ENCODE data around the gene DGKK. TPM values are rescaled to one million over a fixed set of nuclear protein-coding genes. Genes with fewer than 3 reads are reported as not detected.

The DGKK gene
- total RNA-seq, 4 donors from 2014 or later = 0.16 TPM; not detected in 3

GRCh38 chrX:50456712-50457484 is 13.7 kb downstream of the DGKK start:
- 65% methylated on average over 6 of the region's 6 CpGs; no CpG with 5 or more reads in 1 of the 2 donors for WGBS, 2 donors (ENCODE audit: low coverage in 1 of 2)
- no peaks in the 10 kb centered on the region for H3K9me3 ChIP-seq
- intact Hi-C loops (cut with DNase I; ENCODE audit: low total_unique reads) = no loop called here

GRCh38 chrX:50452782-50453181 is 17.8 kb downstream of the DGKK start:
- intact Hi-C loops (cut with DNase I; ENCODE audit: low total_unique reads) = no loop called here

More at GRCh38 chrX:50456712-50457484, 13.7 kb downstream of the DGKK start:
- no peaks in the 10 kb centered on the region for H3K27me3 ChIP-seq
- H3K4me1 ChIP-seq = no peaks in the 10 kb centered on the region
- TF ChIP-seq CTCF (IDR thresholded peaks at IDR 0.05) (no peak), POLR2AphosphoS5 (IDR thresholded peaks at IDR 0.05) (no peak), EP300 (IDR thresholded peaks at IDR 0.05; ENCODE audit: low read depth) (no peak), POLR2A (IDR thresholded peaks at IDR 0.05) (no peak)
- H3K4me3 ChIP-seq = no peak overlapping the region
- DNase-seq = no peak
- no peaks in the 10 kb centered on the region for H3K36me3 ChIP-seq
- in situ Hi-C loops (cut with MboI; ENCODE audit: low pct_ligation_motif_present in 1 of 4, low pct_unique_long_range_greater_than_20kb in 1 of 4, low sequenced_read_pairs in 3 of 4) = no loop called here
- H3K27ac ChIP-seq = no peak overlapping the region

GRCh38 chrX:50450324-50450723 is 20.3 kb downstream of the DGKK start:
- no peak overlapping the region for H3K27ac ChIP-seq
- TF ChIP-seq POLR2AphosphoS5 (IDR thresholded peaks at IDR 0.05) = no peak
- TF ChIP-seq POLR2A (IDR thresholded peaks at IDR 0.05) = no peak

More at GRCh38 chrX:50452782-50453181, 17.8 kb downstream of the DGKK start:
- Histone ChIP-seq H3K27me3 (no peaks in the 10 kb centered on the region), H3K4me3 (no peak overlapping the region), H3K27ac (no peak overlapping the region), H3K36me3 (no peaks in the 10 kb centered on the region), H3K4me1 (no peaks in the 10 kb centered on the region), H3K9me3 (no peaks in the 10 kb centered on the region)
- no peak for DNase-seq
- TF ChIP-seq POLR2A (IDR thresholded peaks at IDR 0.05) (no peak), CTCF (IDR thresholded peaks at IDR 0.05) (no peak), EP300 (IDR thresholded peaks at IDR 0.05; ENCODE audit: low read depth) (no peak), POLR2AphosphoS5 (IDR thresholded peaks at IDR 0.05) (no peak)
- in situ Hi-C loops (cut with MboI; ENCODE audit: low pct_ligation_motif_present in 1 of 4, low pct_unique_long_range_greater_than_20kb in 1 of 4, low sequenced_read_pairs in 3 of 4) = no loop called here

DNA sequence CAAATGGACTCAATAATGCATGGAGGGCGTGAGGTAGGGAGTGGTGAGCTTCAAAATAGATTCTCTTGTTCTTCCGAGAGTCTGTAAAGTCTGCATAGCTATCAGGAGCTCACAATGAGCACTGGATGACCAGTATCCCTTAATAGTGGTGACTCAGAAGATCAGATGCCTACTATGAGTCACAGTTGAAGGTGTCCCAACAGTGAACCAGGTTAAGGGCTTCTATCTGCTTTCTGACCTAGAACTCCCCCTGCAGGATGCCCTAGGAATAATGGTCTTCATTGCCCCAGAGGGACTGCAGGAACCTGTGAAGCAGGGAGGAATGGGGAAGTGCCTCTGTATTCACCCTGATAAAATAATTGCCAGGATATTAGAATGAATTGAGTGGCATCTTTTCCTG is 22.1 kb downstream of the DGKK start:
- Histone ChIP-seq H3K4me1 (no peaks in the 10 kb centered on the region), H3K27me3 (no peaks in the 10 kb centered on the region), H3K4me3 (no peak overlapping the region), H3K36me3 (no peaks in the 10 kb centered on the region), H3K9me3 (no peaks in the 10 kb centered on the region), H3K27ac (no peak overlapping the region)
- WGBS, 2 donors (ENCODE audit: low coverage in 1 of 2) = 39% methylated on average over 2 of the region's 2 CpGs; no CpG with 5 or more reads in 1 of the 2 donors
- TF ChIP-seq CTCF (IDR thresholded peaks at IDR 0.05) (peak in 4 of 5 experiments; percentile 14 to 28 (median 27)), EP300 (IDR thresholded peaks at IDR 0.05; ENCODE audit: low read depth) (no peak)
- DNase-seq = peak; percentile 35
- intact Hi-C loops (cut with DNase I; ENCODE audit: low total_unique reads) = no loop called here
- in situ Hi-C loops (cut with MboI; ENCODE audit: low pct_ligation_motif_present in 1 of 4, low pct_unique_long_range_greater_than_20kb in 1 of 4, low sequenced_read_pairs in 3 of 4) = no loop called here

More at GRCh38 chrX:50450324-50450723, 20.3 kb downstream of the DGKK start:
- Histone ChIP-seq H3K4me3 (no peak overlapping the region), H3K9me3 (no peaks in the 10 kb centered on the region), H3K27me3 (no peaks in the 10 kb centered on the region), H3K4me1 (no peaks in the 10 kb centered on the region), H3K36me3 (no peaks in the 10 kb centered on the region)
- in situ Hi-C loops (cut with MboI; ENCODE audit: low pct_ligation_motif_present in 1 of 4, low pct_unique_long_range_greater_than_20kb in 1 of 4, low sequenced_read_pairs in 3 of 4) = no loop called here
- intact Hi-C loops (cut with DNase I; ENCODE audit: low total_unique reads) = no loop called here
- DNase-seq = no peak
- WGBS, 2 donors (ENCODE audit: low coverage in 1 of 2) = 75% methylated on average over 1 of the region's 1 CpG; no CpG with 5 or more reads in 1 of the 2 donors

Measured in transverse colon (tissue), 4 donors.